Measurements from ENCODE around the gene NLK.

- TF ChIP-seq CBX2 (IDR thresholded peaks at IDR 0.05; ENCODE audit: low read depth, low read length) (no peak), CBX2 (CRISPR knock-in tag; IDR thresholded peaks at IDR 0.05; ENCODE audit: low read depth) (no peak), IRF2 (CRISPR knock-in tag; IDR thresholded peaks at IDR 0.05) (no peak), ARID5B (CRISPR knock-in tag; IDR thresholded peaks at IDR 0.05) (no peak), EZH2 (conservative IDR thresholded peaks at IDR 0.05; ENCODE audit: low read depth, low read length) (no peak)
Measured at GRCh38 chr17:28154214-28154613, 111.7 kb downstream of the NLK start.
